ENCODE data around the gene PRKCB. TPM values are rescaled to one million over a fixed set of nuclear protein-coding genes. Genes with fewer than 3 reads are reported as not detected.

The PRKCB gene
- total and polyA plus RNA-seq, 7 donors: 0.13 to 1.5 (median 0.83) TPM

DNA sequence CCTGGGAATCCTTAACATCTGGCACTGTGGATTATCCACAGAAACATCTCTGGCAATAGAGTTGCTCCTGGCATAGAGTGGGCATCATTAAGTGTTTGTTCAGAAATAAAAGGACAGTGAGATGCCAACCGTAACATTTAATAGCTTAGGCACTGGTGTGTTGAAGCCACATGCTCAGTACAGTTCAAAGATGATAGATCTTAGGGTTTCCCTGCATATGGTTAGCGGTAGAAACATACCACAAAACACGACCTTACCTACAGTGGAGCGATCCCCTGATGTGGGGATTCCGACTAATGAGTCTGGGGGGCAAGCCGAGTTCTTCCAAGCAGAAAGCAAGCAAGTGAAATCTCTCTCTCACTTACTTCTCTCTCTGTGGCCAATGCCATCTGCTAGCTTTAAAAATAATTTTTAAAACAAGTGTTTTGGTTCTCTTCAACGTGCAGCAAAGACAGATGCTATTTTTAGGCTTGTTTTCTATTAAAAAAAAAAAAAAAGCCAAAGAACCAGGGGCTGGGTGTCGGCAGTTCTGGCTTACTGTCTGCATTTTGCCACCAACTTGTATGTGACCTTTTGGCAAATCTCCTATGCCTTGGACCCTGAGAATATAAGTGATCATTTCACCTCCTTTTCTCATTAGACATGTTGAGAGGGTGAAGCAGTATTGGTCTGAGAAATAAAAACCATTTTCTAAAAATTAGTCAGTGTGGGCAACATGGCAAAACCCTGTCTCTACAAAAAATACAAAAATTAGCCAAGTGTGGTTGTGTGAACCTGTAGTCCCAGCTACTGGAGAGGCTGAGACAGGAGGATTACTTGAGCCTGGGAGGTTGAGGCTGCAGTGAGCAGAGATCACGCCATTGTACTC is 331.1 kb downstream of the PRKCB start:
- TF ChIP-seq, protein P1, sequence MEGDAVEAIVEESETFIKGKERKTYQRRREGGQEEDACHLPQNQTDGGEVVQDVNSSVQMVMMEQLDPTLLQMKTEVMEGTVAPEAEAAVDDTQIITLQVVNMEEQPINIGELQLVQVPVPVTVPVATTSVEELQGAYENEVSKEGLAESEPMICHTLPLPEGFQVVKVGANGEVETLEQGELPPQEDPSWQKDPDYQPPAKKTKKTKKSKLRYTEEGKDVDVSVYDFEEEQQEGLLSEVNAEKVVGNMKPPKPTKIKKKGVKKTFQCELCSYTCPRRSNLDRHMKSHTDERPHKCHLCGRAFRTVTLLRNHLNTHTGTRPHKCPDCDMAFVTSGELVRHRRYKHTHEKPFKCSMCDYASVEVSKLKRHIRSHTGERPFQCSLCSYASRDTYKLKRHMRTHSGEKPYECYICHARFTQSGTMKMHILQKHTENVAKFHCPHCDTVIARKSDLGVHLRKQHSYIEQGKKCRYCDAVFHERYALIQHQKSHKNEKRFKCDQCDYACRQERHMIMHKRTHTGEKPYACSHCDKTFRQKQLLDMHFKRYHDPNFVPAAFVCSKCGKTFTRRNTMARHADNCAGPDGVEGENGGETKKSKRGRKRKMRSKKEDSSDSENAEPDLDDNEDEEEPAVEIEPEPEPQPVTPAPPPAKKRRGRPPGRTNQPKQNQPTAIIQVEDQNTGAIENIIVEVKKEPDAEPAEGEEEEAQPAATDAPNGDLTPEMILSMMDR (IDR thresholded peaks at IDR 0.05): no peak
- 66 to 74% (median 66%) methylated on average over 9 of the region's 9 CpGs for WGBS, 3 donors
- DNase-seq: no peak
- Histone ChIP-seq H3K4me3 (no peak overlapping the region), H3K27me3 (ENCODE audit: insufficient read depth in 3 of 3, low read length in 2 of 3) (no peaks in the 10 kb centered on the region), H3K9me3 (no peaks in the 10 kb centered on the region), H3K4me1 (no peaks in the 10 kb centered on the region), H3K36me3 (ENCODE audit: insufficient read depth in 1 of 2, low read depth in 1 of 2) (no peaks in the 10 kb centered on the region), H3K27ac (no peak overlapping the region)
- intact Hi-C loops (cut with DNase I): loop anchor here in 1 of 2 donors (10.0 kb wide), 1 partner anchor 58 kb away; no protein-coding TSS in a partner anchor
- no peak for ATAC-seq

DNA sequence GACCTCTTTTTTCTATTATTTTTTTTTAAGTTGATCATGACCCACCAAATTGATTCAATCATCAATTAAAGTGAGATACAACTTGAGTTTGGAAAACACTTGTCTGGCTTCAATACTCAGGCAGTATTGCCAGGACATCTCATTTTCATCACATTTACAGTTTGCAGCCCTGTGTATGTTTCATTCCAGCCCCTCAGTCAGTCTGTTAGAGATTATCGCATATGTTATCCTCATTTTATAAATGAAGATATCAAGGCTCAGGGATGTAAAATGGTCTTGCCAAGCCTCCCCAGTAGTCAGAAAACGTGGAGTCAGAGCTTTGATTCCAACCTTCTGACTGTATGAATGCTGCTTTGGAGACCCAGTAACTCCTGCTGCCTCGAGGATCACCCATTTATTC is 333.1 kb downstream of the PRKCB start:
- H3K27ac ChIP-seq: no peak overlapping the region
- no peaks in the 10 kb centered on the region for H3K36me3 ChIP-seq (ENCODE audit: insufficient read depth in 1 of 2, low read depth in 1 of 2)
- 60 to 70% (median 67%) methylated on average over 3 of the region's 3 CpGs for WGBS, 3 donors
- H3K27me3 ChIP-seq (ENCODE audit: insufficient read depth in 3 of 3, low read length in 2 of 3): no peaks in the 10 kb centered on the region
- TF ChIP-seq, protein P1 (IDR thresholded peaks at IDR 0.05): no peak
- H3K4me3 ChIP-seq: no peak overlapping the region
- intact Hi-C loops (cut with DNase I): loop anchor here in 1 of 2 donors (10.0 kb wide), 1 partner anchor 56 kb away; no protein-coding TSS in a partner anchor
- no peaks in the 10 kb centered on the region for H3K4me1 ChIP-seq
- DNase-seq: no peak
- ATAC-seq: no peak
- H3K9me3 ChIP-seq: no peaks in the 10 kb centered on the region

DNA sequence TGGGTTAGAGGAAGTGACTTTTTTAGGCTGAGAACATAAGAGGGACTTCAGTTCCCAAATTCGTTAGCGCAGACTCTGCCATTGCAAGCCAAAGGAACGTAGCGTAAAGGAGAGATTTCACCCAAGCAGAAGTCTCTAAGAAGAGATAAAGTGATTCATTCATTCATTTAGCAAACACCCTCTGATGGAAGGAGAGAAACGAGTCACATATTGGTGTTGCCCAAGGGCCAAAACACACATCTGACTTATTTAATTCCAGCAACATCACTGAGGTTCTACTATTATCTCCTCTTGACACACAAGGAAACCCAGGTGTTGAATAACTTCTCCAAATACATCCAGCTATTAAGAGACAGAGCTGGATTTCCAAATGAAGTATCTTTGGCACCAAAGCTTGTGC is 334.6 kb downstream of the PRKCB start:
- no peak for ATAC-seq
- Histone ChIP-seq H3K36me3 (ENCODE audit: insufficient read depth in 1 of 2, low read depth in 1 of 2) (no peaks in the 10 kb centered on the region), H3K27ac (no peak overlapping the region), H3K4me1 (no peaks in the 10 kb centered on the region), H3K27me3 (ENCODE audit: insufficient read depth in 3 of 3, low read length in 2 of 3) (no peaks in the 10 kb centered on the region), H3K9me3 (no peaks in the 10 kb centered on the region), H3K4me3 (no peak overlapping the region)
- TF ChIP-seq, protein P1 (IDR thresholded peaks at IDR 0.05): no peak
- intact Hi-C loops (cut with DNase I): no loop called here
- WGBS, 3 donors: 85 to 87% (median 85%) methylated on average over 5 of the region's 5 CpGs
- no peak for DNase-seq

DNA sequence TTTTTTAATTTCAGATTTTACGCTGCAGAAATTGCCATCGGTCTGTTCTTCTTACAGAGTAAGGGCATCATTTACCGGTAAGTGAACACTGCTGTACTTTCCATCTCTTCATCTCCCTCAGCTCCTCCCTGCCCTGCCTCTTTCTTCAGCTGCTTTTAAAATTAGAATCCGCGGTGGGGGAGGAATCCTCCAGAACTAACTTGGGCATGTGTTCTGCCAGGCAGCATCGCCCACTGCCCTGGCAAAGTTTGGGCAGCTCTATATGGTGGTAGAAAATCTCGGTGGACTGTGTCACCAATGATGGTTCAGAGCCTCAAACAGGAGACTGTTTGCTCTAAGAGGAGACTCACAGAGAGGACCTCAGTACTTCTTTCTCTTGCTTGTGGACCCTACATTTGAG is 338.7 kb downstream of the PRKCB start:
- Histone ChIP-seq H3K4me3 (no peak overlapping the region), H3K36me3 (ENCODE audit: insufficient read depth in 1 of 2, low read depth in 1 of 2) (no peaks in the 10 kb centered on the region), H3K27ac (no peak overlapping the region), H3K4me1 (no peaks in the 10 kb centered on the region), H3K27me3 (ENCODE audit: insufficient read depth in 3 of 3, low read length in 2 of 3) (no peaks in the 10 kb centered on the region), H3K9me3 (no peaks in the 10 kb centered on the region)
- no peak for DNase-seq
- intact Hi-C loops (cut with DNase I): no loop called here
- TF ChIP-seq, protein P1 (IDR thresholded peaks at IDR 0.05): no peak
- 86 to 87% (median 86%) methylated on average over 7 of the region's 7 CpGs for WGBS, 3 donors
- no peak for ATAC-seq
